Psoas muscle (tissue), 8 donors: ENCODE measurements around the gene ABHD2. TPM values are rescaled to one million over a fixed set of nuclear protein-coding genes. Genes with fewer than 3 reads are reported as not detected.

Experiments used
- ATAC-seq, 4 donors: fragments of 200-7000 bp; cut with Tn5 transposase; one replicate each; pipeline ENCODE4 v1.9.1; 2020; ENCODE audit warnings: moderate library complexity in 3 of 4, mild to moderate bottlenecking in 2 of 4
- DNase-seq, 2 donors: peaks; one replicate each; pipeline ENCODE4 v3.0.0-alpha.2; 2020
- H3K27ac ChIP-seq: fragments of 200-600 bp; one replicate; pipeline ENCODE4 v1.8.0; 2022
- H3K27me3 ChIP-seq, 3 donors: fragments of 200-600 bp in 1 of 3; one replicate each; pipeline versions ENCODE4 v1.6.1 to v1.8.0; 2013 to 2022; ENCODE audit warnings: low read length in 2 of 3, mild to moderate bottlenecking in 2 of 3, moderate library complexity in 1 of 3; ENCODE audit not compliant: insufficient read depth in 3 of 3
- H3K36me3 ChIP-seq, 2 donors: fragments of 200-600 bp in 1 of 2; one replicate each; pipeline versions ENCODE4 v1.6.1 to v1.8.0; 2013 to 2022; ENCODE audit warnings: low read depth in 1 of 2, mild to moderate bottlenecking in 1 of 2, moderate library complexity in 1 of 2; ENCODE audit not compliant: insufficient read depth in 1 of 2
- H3K4me1 ChIP-seq: fragments of 200-600 bp; one replicate; pipeline ENCODE4 v1.8.0; 2022
- H3K4me3 ChIP-seq: fragments of 200-600 bp; one replicate; pipeline ENCODE4 v1.8.0; 2022; ENCODE audit warnings: mild to moderate bottlenecking
- H3K9me3 ChIP-seq: fragments of 200-600 bp; one replicate; pipeline ENCODE4 v1.8.0; 2022
- CTCF ChIP-seq: fragments of 200-600 bp; IDR thresholded peaks from one replicate; pipeline ENCODE4 v1.8.0; 2022; ENCODE audit warnings: antibody characterized with exemption
- WGBS, 3 donors: extraction: QIAGEN DNeasy Blood & Tissue Kit; methylation state at CpG; one replicate each; pipeline versions ENCODE4 v1.1.6 to v1.1.7; 2013; 5-methylcytosine and 5-hydroxymethylcytosine counted together
- intact Hi-C, 2 donors: fragments of 100-400 bp; cut with DNase I; formaldehyde crosslinking; loops; one replicate each; pipeline versions ENCODE4 v1.11.0 to v1.14.2; 2022
- polyA plus RNA-seq, 3 donors: library from polyadenylated mRNA; stranded (reverse); fragments of 200-250 nt; gene quantifications; one replicate each; pipeline ENCODE4 v1.2.3, GENCODE V29; 2013
- total RNA-seq, 4 donors: library from RNA; stranded (reverse); fragmentation: NEBNext Ultra II Directional in 2 of 4; extraction: Animal tissue kit (Norgen Biotek cat#: 25700) in 2 of 4; gene quantifications; one replicate each; pipeline versions ENCODE4 v1.2.1 to v1.2.4, GENCODE V29; 2021 to 2023
- donor health status: healthy with polysubstance abuse.
- donor health status: DM: no; HTN: no; CAD: no; lungs with moderate emphysema.
- donor health status: Bipolar disorder and iron deficiency.
- donor health status: healthy.
- donor health status: DM: yes; HTN: yes; CAD: no.
- donor health status: DM: no; HTN: no; CAD: no.
- donor health status: DM: no; HTN: no; CAD: no.
- donor health status: DM: yes; HTN: yes; CAD: no.

Gene ABHD2
- total and polyA plus RNA-seq, 7 donors, result 10.8 to 215 (median 66.1) TPM

- H3K4me3 ChIP-seq, result no peak overlapping the region
- H3K4me1 ChIP-seq, result peaks cover 91% of the 10 kb centered on the region
- no peaks in the 10 kb centered on the region for H3K27me3 ChIP-seq
- ATAC-seq (no peak), DNase-seq (no peak)
- 96 to 98% (median 97%) methylated on average over 3 of the region's 3 CpGs for WGBS, 3 donors
- intact Hi-C loops, result no loop called here
- H3K36me3 ChIP-seq, result peaks cover 0 to 35% of the 10 kb centered on the region in 2 donors
- no peaks in the 10 kb centered on the region for H3K9me3 ChIP-seq
- H3K27ac ChIP-seq, result peak overlapping the region; percentile 87
- no peak for TF ChIP-seq CTCF
Measured at GRCh38 chr15:89099968-89100367, 11.7 kb downstream of the ABHD2 start.

DNA sequence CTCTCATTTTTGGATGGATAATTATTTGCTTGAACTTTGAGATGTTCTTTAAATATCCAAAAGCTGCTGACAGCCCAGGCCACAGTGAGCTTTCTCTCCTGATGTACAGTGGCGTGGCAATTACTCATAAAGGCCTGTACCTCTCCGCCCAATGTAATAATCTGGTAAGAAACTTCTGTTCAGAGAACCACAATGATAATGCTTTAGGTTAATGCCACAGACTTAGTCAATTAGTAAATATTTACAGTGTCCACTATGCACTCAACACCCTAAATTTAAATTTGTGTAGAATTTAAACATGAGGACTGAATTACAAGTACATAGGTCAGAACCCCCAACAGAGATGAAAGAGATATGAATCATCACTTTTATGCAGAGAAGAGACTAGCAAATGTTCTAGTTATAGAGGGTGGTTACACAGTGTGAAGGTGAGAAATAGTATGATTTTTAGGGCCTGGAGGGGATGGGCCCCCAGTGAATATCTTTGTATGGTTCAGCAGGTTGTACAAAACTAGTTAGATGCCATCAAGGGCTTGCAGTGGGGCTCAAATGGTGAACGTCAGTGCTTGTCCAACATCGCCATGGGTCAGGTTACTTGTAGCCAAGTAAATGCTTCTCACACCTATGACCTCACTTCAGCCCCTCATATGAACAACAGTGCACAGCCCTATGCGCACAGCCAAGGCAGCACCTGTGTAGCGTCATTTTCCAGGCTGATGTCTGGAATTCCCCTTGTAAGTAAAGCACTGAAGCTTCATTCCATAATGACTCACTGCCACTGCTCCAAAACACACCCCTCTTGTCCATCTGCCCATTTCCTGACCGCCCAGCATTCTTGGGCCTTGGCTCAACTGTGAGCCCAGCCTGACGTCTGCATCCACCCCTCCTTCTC lies 13.3 kb downstream of the ABHD2 start:
- no peaks in the 10 kb centered on the region for H3K27me3 ChIP-seq
- 35 to 44% (median 36%) methylated on average over 8 of the region's 8 CpGs for WGBS, 3 donors
- peaks cover 0 to 30% of the 10 kb centered on the region in 2 donors for H3K36me3 ChIP-seq
- no peak overlapping the region for H3K4me3 ChIP-seq
- H3K9me3 ChIP-seq, result no peaks in the 10 kb centered on the region
- no peak for TF ChIP-seq CTCF
- H3K27ac ChIP-seq, result peak overlapping the region; percentile 87
- intact Hi-C loops, result no loop called here
- H3K4me1 ChIP-seq, result peaks cover 88% of the 10 kb centered on the region
- DNase-seq (peak; percentile 79 to 87), ATAC-seq (peak; percentile 77 to 92 (median 84))

DNA sequence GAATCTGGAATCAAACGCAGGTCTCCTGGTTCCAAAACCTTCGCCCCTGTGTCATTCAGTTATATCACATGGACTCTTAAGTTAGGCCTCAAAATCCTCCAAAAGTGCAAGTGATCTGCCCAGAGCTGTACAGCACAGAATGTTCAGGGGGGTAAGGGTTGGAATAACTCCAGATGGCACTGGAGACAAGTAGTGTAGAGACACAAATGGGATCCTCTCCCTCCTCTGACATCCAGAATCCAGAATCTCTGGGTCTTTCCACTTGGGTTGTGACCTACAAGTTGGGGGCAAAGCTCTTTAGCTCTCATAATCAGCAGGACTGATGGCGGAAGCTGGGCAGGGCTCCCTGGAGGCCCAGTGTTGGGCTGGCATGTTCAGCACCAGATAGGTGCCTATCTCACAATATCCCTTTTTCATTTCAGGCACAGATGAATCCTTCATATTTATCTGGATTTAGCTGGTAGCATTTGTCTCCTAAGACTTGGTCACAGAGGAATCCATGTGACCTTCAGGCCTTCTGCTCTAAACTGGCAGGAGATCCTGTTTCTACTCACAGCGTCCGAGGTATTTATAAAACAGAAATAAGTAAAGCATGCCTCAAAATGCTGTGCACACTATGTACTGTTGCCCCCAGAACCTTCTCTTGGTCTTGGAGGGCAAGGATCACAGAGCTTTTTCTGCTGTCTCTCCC lies 15.4 kb downstream of the ABHD2 start:
- DNase-seq (no peak), ATAC-seq (peak in 1 of 4 donors; percentile 12)
- H3K9me3 ChIP-seq, result no peaks in the 10 kb centered on the region
- H3K4me1 ChIP-seq, result peaks cover 89% of the 10 kb centered on the region
- TF ChIP-seq CTCF, result no peak
- peak overlapping the region; percentile 87 for H3K27ac ChIP-seq
- peaks cover 0 to 30% of the 10 kb centered on the region in 2 donors for H3K36me3 ChIP-seq
- 38 to 64% (median 43%) methylated on average over 5 of the region's 5 CpGs for whole genome bisulfite sequencing, 3 donors
- H3K27me3 ChIP-seq, result no peaks in the 10 kb centered on the region
- no peak overlapping the region for H3K4me3 ChIP-seq
- intact Hi-C loops, result no loop called here

DNA sequence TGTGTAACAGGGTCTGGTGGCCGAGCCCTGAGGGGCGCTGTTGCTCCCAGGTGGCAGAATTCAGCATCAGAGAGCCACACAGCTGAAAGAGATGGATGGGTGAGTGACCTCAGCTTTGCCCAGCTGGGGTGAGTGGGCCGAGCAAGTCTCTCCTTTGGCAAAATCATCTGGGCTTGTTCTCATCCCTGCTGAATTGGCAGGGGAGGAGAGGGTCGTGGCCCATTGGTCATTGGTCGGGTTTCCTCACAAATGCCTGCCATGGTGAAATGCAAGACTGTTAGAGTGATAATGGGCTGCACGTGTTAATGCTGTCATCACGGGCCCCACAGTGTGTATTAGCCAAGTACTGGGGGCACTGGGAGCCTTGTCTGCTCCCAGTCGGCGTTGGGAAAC lies 15.9 kb downstream of the ABHD2 start:
- DNase-seq, result peak; percentile 77 to 82
- Histone ChIP-seq H3K36me3 (peaks cover 0 to 26% of the 10 kb centered on the region in 2 donors), H3K4me1 (peaks cover 91% of the 10 kb centered on the region), H3K27ac (peak overlapping the region; percentile 87), H3K9me3 (no peaks in the 10 kb centered on the region), H3K27me3 (no peaks in the 10 kb centered on the region), H3K4me3 (peak overlapping the region; percentile 6)
- 45 to 77% (median 56%) methylated on average over 9 of the region's 9 CpGs for WGBS, 3 donors
- intact Hi-C loops, result no loop called here
- no peak for TF ChIP-seq CTCF
- ATAC-seq, result peak in 3 of 4 donors; percentile 73 to 81 (median 74)
